Gastrocnemius medialis (tissue), 4 donors: ENCODE results near the gene SFRP4.

ENCODE experiments used
- POLR2A ChIP-seq, 2 donors: fragments of 450-650 bp; IDR thresholded peaks; one replicate each; pipeline ENCODE4 v1.6.1; 2017; ENCODE audit warnings: antibody characterized with exemption in 2 of 2, mild to moderate bottlenecking in 2 of 2, moderate library complexity in 2 of 2
- TF ChIP-seq, protein P1 (sequence below), 5 experiments: fragments of 450-650 bp in 3 of 5; fragments of 200-600 bp in 2 of 5; sonication (generic) in 2 of 5; IDR thresholded peaks in 4 of 5; conservative IDR thresholded peaks in 1 of 5; 1 replicate in 4 of 5; 2 replicates in 1 of 5; pipeline ENCODE4 v1.5.1; 2016 to 2019; ENCODE audit warnings: antibody characterized with exemption in 5 of 5, mild to moderate bottlenecking in 3 of 5, moderate library complexity in 3 of 5

DNA sequence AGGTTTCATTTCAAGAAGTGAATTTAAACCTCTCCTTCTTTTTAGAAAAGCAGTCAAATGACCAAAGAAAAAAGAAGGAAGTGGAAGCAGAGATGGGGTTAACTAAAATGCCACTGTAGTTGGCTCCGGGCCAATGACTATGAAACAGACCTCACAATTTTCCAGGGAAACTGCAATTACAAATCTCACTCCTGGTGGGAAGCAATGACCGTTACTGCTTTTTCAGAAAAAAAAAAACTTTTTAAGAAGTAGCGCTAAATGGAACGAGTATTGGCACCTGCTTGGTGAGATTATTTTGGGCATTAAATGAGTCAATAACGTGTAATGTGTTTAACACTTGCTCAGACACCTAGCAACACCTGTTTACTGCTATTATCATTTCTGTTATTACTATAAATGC is 1.2 kb downstream of the SFRP4 start:
- TF ChIP-seq, protein P1, sequence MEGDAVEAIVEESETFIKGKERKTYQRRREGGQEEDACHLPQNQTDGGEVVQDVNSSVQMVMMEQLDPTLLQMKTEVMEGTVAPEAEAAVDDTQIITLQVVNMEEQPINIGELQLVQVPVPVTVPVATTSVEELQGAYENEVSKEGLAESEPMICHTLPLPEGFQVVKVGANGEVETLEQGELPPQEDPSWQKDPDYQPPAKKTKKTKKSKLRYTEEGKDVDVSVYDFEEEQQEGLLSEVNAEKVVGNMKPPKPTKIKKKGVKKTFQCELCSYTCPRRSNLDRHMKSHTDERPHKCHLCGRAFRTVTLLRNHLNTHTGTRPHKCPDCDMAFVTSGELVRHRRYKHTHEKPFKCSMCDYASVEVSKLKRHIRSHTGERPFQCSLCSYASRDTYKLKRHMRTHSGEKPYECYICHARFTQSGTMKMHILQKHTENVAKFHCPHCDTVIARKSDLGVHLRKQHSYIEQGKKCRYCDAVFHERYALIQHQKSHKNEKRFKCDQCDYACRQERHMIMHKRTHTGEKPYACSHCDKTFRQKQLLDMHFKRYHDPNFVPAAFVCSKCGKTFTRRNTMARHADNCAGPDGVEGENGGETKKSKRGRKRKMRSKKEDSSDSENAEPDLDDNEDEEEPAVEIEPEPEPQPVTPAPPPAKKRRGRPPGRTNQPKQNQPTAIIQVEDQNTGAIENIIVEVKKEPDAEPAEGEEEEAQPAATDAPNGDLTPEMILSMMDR (IDR thresholded peaks at IDR 0.05 in 4 of 5, conservative IDR thresholded peaks at IDR 0.05 in 1 of 5) = no peak
- TF ChIP-seq POLR2A (IDR thresholded peaks at IDR 0.05) = no peak
